ENCODE data around the gene GFY. TPM values are rescaled to one million over a fixed set of nuclear protein-coding genes. Genes with fewer than 3 reads are reported as not detected.

The GFY gene
- total and polyA plus RNA-seq, 2 experiments from 2014 or later, result 1.2 TPM; not detected in 1

DNA sequence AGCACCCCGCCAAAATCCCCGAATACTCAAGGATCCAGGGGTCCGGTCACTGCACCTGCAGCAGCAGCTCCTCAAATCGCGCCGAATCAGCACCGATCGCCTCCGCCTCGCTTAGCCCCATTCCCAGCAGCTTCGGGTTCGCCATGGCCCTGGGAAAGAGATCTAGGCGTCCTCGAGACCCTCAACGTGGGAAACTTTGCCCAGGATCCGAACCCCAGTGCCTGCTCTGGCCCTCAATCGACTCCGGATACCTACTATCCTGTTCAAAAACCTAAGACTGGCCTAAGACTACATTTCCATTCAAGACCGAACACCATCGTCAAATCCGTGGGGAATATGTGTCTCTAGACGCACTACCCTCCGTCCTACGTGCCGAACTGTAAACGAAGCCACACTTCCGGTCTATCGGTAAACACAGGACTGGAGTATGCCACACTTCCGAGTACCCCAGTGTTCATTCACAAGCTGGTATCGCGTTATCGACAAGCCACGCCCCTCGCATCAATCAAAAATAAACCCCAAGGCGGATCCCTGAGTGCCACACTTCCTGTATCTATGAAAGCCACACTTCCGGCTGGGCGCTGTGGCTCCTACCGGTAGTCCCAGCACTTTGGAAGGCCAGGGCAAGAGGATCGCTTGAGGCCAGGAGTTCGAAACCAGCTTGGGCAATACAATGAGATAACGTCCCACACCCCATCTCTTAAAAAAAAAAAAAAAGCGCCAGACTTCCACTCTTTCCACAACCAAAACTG lies 26.4 kb downstream of the GFY start, which contains the start of gene PIH1D1:
Gene PIH1D1 (minus strand): TSS at position 385 of the 752 bp plus-strand sequence. CDS start 240 bp downstream, at position 145.
- Histone ChIP-seq H3K36me3 (ENCODE audit: insufficient read depth) (peaks cover 4% of the 10 kb centered on the region; the same call in 1 of the 2 replicates), H2AFZ (no peak within 1 kb of the TSS), H3K27ac (ENCODE audit: low read depth) (peak within 1 kb of the TSS; percentile 93), H3F3A (replicated peaks; ENCODE audit: low read depth) (peaks cover 22% of the 10 kb centered on the region; the same call in 1 of the 2 replicates), H3K79me2 (replicated peaks; ENCODE audit: insufficient read depth) (peaks cover 30% of the 10 kb centered on the region), H3K27me3 (ENCODE audit: insufficient read depth) (no peaks in the 10 kb centered on the region), H4K20me1 (replicated peaks; ENCODE audit: insufficient read depth) (peaks cover 8% of the 10 kb centered on the region; the same call in 1 of the 2 replicates), H3K4me2 (peak within 1 kb of the TSS; percentile 75), H3K4me1 (ENCODE audit: insufficient read depth) (peaks cover 21% of the 10 kb centered on the region; the same call in 1 of the 2 replicates), H3K9me2 (ENCODE audit: insufficient read depth) (no peaks in the 10 kb centered on the region), H3K4me3 (peak within 1 kb of the TSS; percentile 85)
- ATAC-seq, result peak; percentile 68
- peak within 1 kb of the TSS; percentile 95 for H3K4me3 Mint-ChIP-seq
- peaks cover 21% of the 10 kb centered on the region for H3K4me1 Mint-ChIP-seq
- peak; percentile 100 for DNase-seq (ENCODE audit: low spot score)
- H3K9me3 Mint-ChIP-seq, result peaks cover 9% of the 10 kb centered on the region; the same call in 2 of the 3 replicates
- H3K27me3 Mint-ChIP-seq (ENCODE audit: insufficient read depth, low read depth, poor library complexity), result peaks cover 31% of the 10 kb centered on the region
- H3K27ac Mint-ChIP-seq, result peak within 1 kb of the TSS; percentile 99
- TF ChIP-seq CREB1 (CRISPR knock-in tag; IDR thresholded peaks at IDR 0.05; ENCODE audit: low read depth), result 0 out of 2 replicates have a peak, but pooled peaks have one; percentile 45
- TF ChIP-seq, protein P1, sequence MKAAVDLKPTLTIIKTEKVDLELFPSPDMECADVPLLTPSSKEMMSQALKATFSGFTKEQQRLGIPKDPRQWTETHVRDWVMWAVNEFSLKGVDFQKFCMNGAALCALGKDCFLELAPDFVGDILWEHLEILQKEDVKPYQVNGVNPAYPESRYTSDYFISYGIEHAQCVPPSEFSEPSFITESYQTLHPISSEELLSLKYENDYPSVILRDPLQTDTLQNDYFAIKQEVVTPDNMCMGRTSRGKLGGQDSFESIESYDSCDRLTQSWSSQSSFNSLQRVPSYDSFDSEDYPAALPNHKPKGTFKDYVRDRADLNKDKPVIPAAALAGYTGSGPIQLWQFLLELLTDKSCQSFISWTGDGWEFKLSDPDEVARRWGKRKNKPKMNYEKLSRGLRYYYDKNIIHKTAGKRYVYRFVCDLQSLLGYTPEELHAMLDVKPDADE (IDR thresholded peaks at IDR 0.05), result peak; percentile 92
- TF ChIP-seq ZNF462 (CRISPR knock-in tag; IDR thresholded peaks at IDR 0.05), result no peak
- TF ChIP-seq POLR2AphosphoS5 (IDR thresholded peaks at IDR 0.05; ENCODE audit: low read depth), result peak; percentile 97
- peaks cover 55% of the 10 kb centered on the region for H3K36me3 Mint-ChIP-seq (ENCODE audit: low read depth)
